ENCODE results near the gene DONSON. TPM values are rescaled to one million over a fixed set of nuclear protein-coding genes. Genes with fewer than 3 reads are reported as not detected.
"Not testable (repeated sequence)": the region's sequence is repeated elsewhere in the genome, so short reads cannot be mapped to it uniquely, and the experiment has no call there.

Gene DONSON
- total RNA-seq, 2 experiments from 2014 or later: 38.7 to 41.9 TPM

- no peaks in the 10 kb centered on the region for H3K9me3 Mint-ChIP-seq
- H3K4me1 Mint-ChIP-seq: peaks cover 5% of the 10 kb centered on the region
- peak overlapping the region; percentile 70 for H3K27ac Mint-ChIP-seq
- H3K27me3 Mint-ChIP-seq: no peaks in the 10 kb centered on the region
- H3K36me3 Mint-ChIP-seq: peaks cover 10% of the 10 kb centered on the region
- DNase-seq: no peak
- H3K4me3 Mint-ChIP-seq: no peak overlapping the region
These were observed 10.3 kb downstream of the DONSON start for GRCh38 chr21:33578214-33578613.

- not testable (repeated sequence) for H3K27me3 Mint-ChIP-seq, H3K4me1 Mint-ChIP-seq, H3K9me3 Mint-ChIP-seq, DNase-seq, H3K4me3 Mint-ChIP-seq
- peaks cover 11% of the 10 kb centered on the region for H3K36me3 Mint-ChIP-seq
- H3K27ac Mint-ChIP-seq: peak overlapping the region; percentile 66
These were observed 11.7 kb downstream of the DONSON start for GRCh38 chr21:33576741-33577141.

- Mint-ChIP-seq H3K9me3 (no peaks in the 10 kb centered on the region), H3K27ac (peak overlapping the region; percentile 56)
These were observed 16.1 kb downstream of the DONSON start for GRCh38 chr21:33572350-33572749.

GRCh38 chr21:33569991-33570390 lies 18.5 kb downstream of the DONSON start:
- H3K9me3 Mint-ChIP-seq: no peaks in the 10 kb centered on the region
- no peak for DNase-seq
- H3K27me3 Mint-ChIP-seq: no peaks in the 10 kb centered on the region
- H3K4me1 Mint-ChIP-seq: peaks cover 15% of the 10 kb centered on the region
- peak overlapping the region; percentile 59 for H3K27ac Mint-ChIP-seq
- H3K36me3 Mint-ChIP-seq: peaks cover 14% of the 10 kb centered on the region
- no peak overlapping the region for H3K4me3 Mint-ChIP-seq

More at GRCh38 chr21:33572350-33572749, 16.1 kb downstream of the DONSON start:
- H3K36me3 Mint-ChIP-seq: peaks cover 14% of the 10 kb centered on the region
- no peak for DNase-seq
- H3K4me1 Mint-ChIP-seq: peaks cover 15% of the 10 kb centered on the region
- no peak overlapping the region for H3K4me3 Mint-ChIP-seq
- H3K27me3 Mint-ChIP-seq: no peaks in the 10 kb centered on the region

DNA sequence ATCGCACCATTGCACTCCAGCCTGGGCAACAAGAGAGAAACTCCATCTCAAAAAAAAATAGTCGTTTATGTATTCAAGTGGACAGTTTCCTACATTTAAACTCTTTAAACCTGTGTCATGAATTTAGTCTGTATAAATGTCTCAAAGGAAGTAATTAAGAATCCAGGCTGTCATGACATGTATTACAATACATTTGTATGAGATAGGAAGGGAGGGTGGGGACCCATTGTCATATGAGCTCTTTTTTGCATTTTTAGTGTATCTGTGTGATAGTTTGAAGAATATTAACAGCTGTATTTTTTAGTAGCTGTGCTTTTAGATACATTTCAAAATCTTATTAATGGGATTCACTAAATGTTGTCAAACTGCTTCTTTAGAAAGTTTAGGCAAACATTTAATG lies 20.0 kb downstream of the DONSON start:
- Mint-ChIP-seq H3K9me3 (no peaks in the 10 kb centered on the region), H3K27me3 (no peaks in the 10 kb centered on the region), H3K36me3 (peaks cover 11% of the 10 kb centered on the region), H3K4me3 (no peak overlapping the region), H3K27ac (no peak overlapping the region), H3K4me1 (peaks cover 18% of the 10 kb centered on the region)
- DNase-seq: no peak

DNA sequence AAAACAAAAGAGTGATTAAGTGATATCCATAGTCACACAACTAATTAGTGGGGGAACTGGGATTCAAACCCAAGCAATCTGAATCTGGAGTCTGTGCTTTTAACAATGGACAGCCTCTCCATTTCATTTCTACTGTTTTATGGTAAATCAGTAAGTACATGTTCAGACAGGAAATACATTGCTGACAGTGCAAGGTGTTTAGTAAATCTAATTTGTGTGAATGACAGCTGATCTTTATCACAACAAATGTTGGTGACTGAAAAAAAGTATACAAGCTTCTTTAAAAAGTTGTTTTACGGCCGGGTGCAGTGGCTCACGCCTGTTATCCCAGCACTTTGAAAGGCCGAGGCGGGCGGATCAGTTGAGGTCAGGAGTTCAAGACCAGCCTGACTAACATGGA lies 20.6 kb downstream of the DONSON start:
- Mint-ChIP-seq H3K27me3 (no peaks in the 10 kb centered on the region), H3K27ac (peak overlapping the region; percentile 25), H3K4me3 (no peak overlapping the region), H3K36me3 (peaks cover 15% of the 10 kb centered on the region), H3K9me3 (no peaks in the 10 kb centered on the region), H3K4me1 (peaks cover 22% of the 10 kb centered on the region)
- DNase-seq: no peak

GRCh38 chr21:33566514-33566913 lies 22.0 kb downstream of the DONSON start:
- no peak for DNase-seq
- Mint-ChIP-seq H3K4me1 (peaks cover 22% of the 10 kb centered on the region), H3K27me3 (no peaks in the 10 kb centered on the region), H3K9me3 (no peaks in the 10 kb centered on the region), H3K36me3 (peaks cover 14% of the 10 kb centered on the region), H3K4me3 (no peak overlapping the region), H3K27ac (no peak overlapping the region)

GRCh38 chr21:33562389-33562788 lies 26.1 kb downstream of the DONSON start:
- peaks cover 40% of the 10 kb centered on the region for H3K36me3 Mint-ChIP-seq
- H3K4me1 Mint-ChIP-seq: peaks cover 39% of the 10 kb centered on the region
- no peak overlapping the region for H3K4me3 Mint-ChIP-seq
- H3K27me3 Mint-ChIP-seq: no peaks in the 10 kb centered on the region
- no peaks in the 10 kb centered on the region for H3K9me3 Mint-ChIP-seq
- DNase-seq: no peak
- H3K27ac Mint-ChIP-seq: no peak overlapping the region

DNA sequence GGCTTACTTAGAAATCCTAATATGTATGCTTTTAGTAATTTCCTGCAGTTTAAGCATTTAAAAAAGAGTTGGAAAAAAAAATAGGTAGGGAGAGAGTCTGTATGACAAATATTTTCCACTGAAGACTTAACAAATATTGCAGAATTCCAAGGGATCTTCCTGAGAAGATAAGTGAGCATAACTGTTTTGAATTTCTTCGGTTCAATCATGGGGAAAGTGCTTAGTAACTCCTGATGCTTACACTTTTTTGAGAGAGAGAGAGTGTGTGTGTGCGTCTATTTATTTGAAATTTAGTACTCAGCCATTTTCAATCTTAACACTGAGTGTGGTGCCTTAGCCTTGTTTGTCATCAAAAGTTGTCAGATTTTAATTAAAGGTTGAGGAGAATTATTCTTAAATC lies 27.1 kb downstream of the DONSON start:
- no peaks in the 10 kb centered on the region for H3K9me3 Mint-ChIP-seq
- H3K4me1 Mint-ChIP-seq: peaks cover 43% of the 10 kb centered on the region
- H3K27me3 Mint-ChIP-seq: no peaks in the 10 kb centered on the region
- H3K27ac Mint-ChIP-seq: peak overlapping the region; percentile 54
- no peak overlapping the region for H3K4me3 Mint-ChIP-seq
- no peak for DNase-seq
- H3K36me3 Mint-ChIP-seq: peaks cover 50% of the 10 kb centered on the region

GRCh38 chr21:33560965-33561364 lies 27.5 kb downstream of the DONSON start:
- no peak for DNase-seq
- Mint-ChIP-seq H3K27me3 (no peaks in the 10 kb centered on the region), H3K9me3 (no peaks in the 10 kb centered on the region), H3K36me3 (peaks cover 54% of the 10 kb centered on the region), H3K27ac (peak overlapping the region; percentile 54), H3K4me3 (no peak overlapping the region), H3K4me1 (peaks cover 46% of the 10 kb centered on the region)

- Mint-ChIP-seq H3K4me1 (peaks cover 54% of the 10 kb centered on the region), H3K9me3 (no peaks in the 10 kb centered on the region), H3K4me3 (no peak overlapping the region), H3K27me3 (no peaks in the 10 kb centered on the region), H3K36me3 (peaks cover 64% of the 10 kb centered on the region), H3K27ac (no peak overlapping the region)
- DNase-seq: no peak
These were observed 28.7 kb downstream of the DONSON start for GRCh38 chr21:33559813-33560212.

GRCh38 chr21:33558777-33559421 lies 29.6 kb downstream of the DONSON start:
- H3K27ac Mint-ChIP-seq: no peak overlapping the region
- peaks cover 62% of the 10 kb centered on the region for H3K4me1 Mint-ChIP-seq
- no peak overlapping the region for H3K4me3 Mint-ChIP-seq
- DNase-seq: no peak
- H3K36me3 Mint-ChIP-seq: peaks cover 73% of the 10 kb centered on the region
- no peaks in the 10 kb centered on the region for H3K9me3 Mint-ChIP-seq
- no peaks in the 10 kb centered on the region for H3K27me3 Mint-ChIP-seq

GRCh38 chr21:33557447-33557846 lies 31.0 kb downstream of the DONSON start:
- no peak overlapping the region for H3K27ac Mint-ChIP-seq
- no peak for DNase-seq
- H3K4me1 Mint-ChIP-seq: peaks cover 62% of the 10 kb centered on the region
- H3K9me3 Mint-ChIP-seq: no peaks in the 10 kb centered on the region
- peaks cover 78% of the 10 kb centered on the region for H3K36me3 Mint-ChIP-seq
- H3K27me3 Mint-ChIP-seq: no peaks in the 10 kb centered on the region
- no peak overlapping the region for H3K4me3 Mint-ChIP-seq

DNA sequence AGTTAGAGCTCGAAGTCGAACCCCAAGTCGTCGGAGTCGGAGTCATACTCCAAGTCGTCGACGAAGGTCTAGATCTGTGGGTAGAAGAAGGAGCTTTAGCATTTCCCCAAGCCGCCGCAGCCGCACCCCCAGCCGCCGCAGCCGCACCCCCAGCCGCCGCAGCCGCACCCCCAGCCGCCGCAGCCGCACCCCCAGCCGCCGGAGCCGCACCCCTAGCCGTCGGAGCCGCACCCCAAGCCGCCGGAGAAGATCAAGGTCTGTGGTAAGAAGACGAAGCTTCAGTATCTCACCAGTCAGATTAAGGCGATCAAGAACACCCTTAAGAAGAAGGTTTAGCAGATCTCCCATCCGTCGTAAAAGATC lies 33.5 kb downstream of the DONSON start:
- H3K36me3 Mint-ChIP-seq: peaks cover 79% of the 10 kb centered on the region
- DNase-seq: no peak
- H3K27ac Mint-ChIP-seq: no peak overlapping the region
- H3K4me3 Mint-ChIP-seq: no peak overlapping the region
- H3K27me3 Mint-ChIP-seq: no peaks in the 10 kb centered on the region
- no peaks in the 10 kb centered on the region for H3K9me3 Mint-ChIP-seq
- H3K4me1 Mint-ChIP-seq: peaks cover 53% of the 10 kb centered on the region

GRCh38 chr21:33554236-33554981 lies 34.1 kb downstream of the DONSON start:
- H3K27ac Mint-ChIP-seq: no peak overlapping the region

More at GRCh38 chr21:33554236-33554981, 34.1 kb downstream of the DONSON start:
- no peaks in the 10 kb centered on the region for H3K9me3 Mint-ChIP-seq
- no peaks in the 10 kb centered on the region for H3K27me3 Mint-ChIP-seq
- DNase-seq: no peak
- H3K36me3 Mint-ChIP-seq: peaks cover 78% of the 10 kb centered on the region
- H3K4me1 Mint-ChIP-seq: peaks cover 49% of the 10 kb centered on the region
- peak overlapping the region; percentile 54 for H3K4me3 Mint-ChIP-seq
